A204.1 (cell line): ENCODE results near the gene ALDH2.
"Not testable (repeated sequence)": the region's sequence is repeated elsewhere in the genome, so short reads cannot be mapped to it uniquely, and the experiment has no call there.

Source experiments
- FAIRE-seq: peaks from 2 replicates; lab custom pipeline; 2012; peaks lifted over from hg19 to GRCh38; lab: Jason Lieb, UNC

ALDH2 gene

GRCh38 chr12:111759991-111760390 lies 6.7 kb upstream of the ALDH2 start:
- FAIRE-seq = no peak

- FAIRE-seq = no peak
Observed at GRCh38 chr12:111761099-111761498, 5.6 kb upstream of the ALDH2 start.

GRCh38 chr12:111761706-111762105 lies 5.0 kb upstream of the ALDH2 start:
- FAIRE-seq = no peak

GRCh38 chr12:111763552-111763951 lies 3.2 kb upstream of the ALDH2 start:
- not testable (repeated sequence) for FAIRE-seq

GRCh38 chr12:111764120-111764821 lies 2.5 kb upstream of the ALDH2 start:
- no peak for FAIRE-seq

- no peak for FAIRE-seq
Observed at GRCh38 chr12:111767362-111768158, 827 bp downstream of the ALDH2 start.

- FAIRE-seq = no peak
Observed at GRCh38 chr12:111768159-111768895, 1.6 kb downstream of the ALDH2 start.

- FAIRE-seq = no peak
Observed at GRCh38 chr12:111769599-111769998, 2.9 kb downstream of the ALDH2 start.

GRCh38 chr12:111773801-111774551 lies 7.2 kb downstream of the ALDH2 start:
- no peak for FAIRE-seq

GRCh38 chr12:111775205-111776193 lies 8.8 kb downstream of the ALDH2 start:
- FAIRE-seq = no peak

- no peak for FAIRE-seq
Observed at GRCh38 chr12:111776836-111777344, 10.2 kb downstream of the ALDH2 start.

GRCh38 chr12:111777345-111778045 lies 10.8 kb downstream of the ALDH2 start:
- no peak for FAIRE-seq

GRCh38 chr12:111780166-111780565 lies 13.4 kb downstream of the ALDH2 start:
- FAIRE-seq = no peak

GRCh38 chr12:111780615-111781014 lies 13.9 kb downstream of the ALDH2 start:
- no peak for FAIRE-seq

GRCh38 chr12:111781085-111781658 lies 14.4 kb downstream of the ALDH2 start:
- no peak for FAIRE-seq

- FAIRE-seq = no peak
Observed at GRCh38 chr12:111783046-111783445, 16.3 kb downstream of the ALDH2 start.

GRCh38 chr12:111784953-111785352 lies 18.2 kb downstream of the ALDH2 start:
- no peak for FAIRE-seq

GRCh38 chr12:111785651-111786050 lies 18.9 kb downstream of the ALDH2 start:
- FAIRE-seq = no peak

- no peak for FAIRE-seq
Observed at GRCh38 chr12:111788178-111788654, 21.5 kb downstream of the ALDH2 start.

GRCh38 chr12:111789779-111790178 lies 23.0 kb downstream of the ALDH2 start:
- FAIRE-seq = no peak
